SKM-1 (cell line): Measurements from ENCODE around the gene PLEKHA7.

Experiments used
- DNase-seq: peaks from one replicate; lab custom pipeline; 2025; ENCODE audit not compliant: unreplicated experiment; lab: John Stamatoyannopoulos, UW

Gene PLEKHA7

GRCh38 chr11:16791191-16791961, 222.8 kb downstream of the PLEKHA7 start:
- no peak for DNase-seq

- DNase-seq = peak; percentile 7
Observed at GRCh38 chr11:16790486-16791190, 223.6 kb downstream of the PLEKHA7 start.

- no peak for DNase-seq
Observed at GRCh38 chr11:16789560-16790485, 224.4 kb downstream of the PLEKHA7 start.

GRCh38 chr11:16789063-16789420, 225.2 kb downstream of the PLEKHA7 start:
- no peak for DNase-seq

- DNase-seq = peak; percentile 57
Observed at GRCh38 chr11:16788141-16789062, 225.8 kb downstream of the PLEKHA7 start.

GRCh38 chr11:16787035-16787742, 227.0 kb downstream of the PLEKHA7 start:
- DNase-seq = no peak

- DNase-seq = no peak
Observed at GRCh38 chr11:16786131-16786530, 228.1 kb downstream of the PLEKHA7 start.

GRCh38 chr11:16785520-16786128, 228.6 kb downstream of the PLEKHA7 start:
- peak; percentile 49 for DNase-seq

- no peak for DNase-seq
Observed at GRCh38 chr11:16784666-16785065, 229.5 kb downstream of the PLEKHA7 start.

- DNase-seq = no peak
Observed at GRCh38 chr11:16784097-16784496, 230.1 kb downstream of the PLEKHA7 start.

- no peak for DNase-seq
Observed at GRCh38 chr11:16783321-16783801, 230.9 kb downstream of the PLEKHA7 start.

- DNase-seq = no peak
Observed at GRCh38 chr11:16781936-16782919, 232.0 kb downstream of the PLEKHA7 start.

GRCh38 chr11:16780698-16781550, 233.3 kb downstream of the PLEKHA7 start:
- DNase-seq = no peak

GRCh38 chr11:16780146-16780545, 234.1 kb downstream of the PLEKHA7 start:
- DNase-seq = no peak

GRCh38 chr11:16779436-16779835, 234.8 kb downstream of the PLEKHA7 start:
- DNase-seq = peak; percentile 29

GRCh38 chr11:16778876-16779275, 235.3 kb downstream of the PLEKHA7 start:
- DNase-seq = no peak

- no peak for DNase-seq
Observed at GRCh38 chr11:16778286-16778685, 235.9 kb downstream of the PLEKHA7 start.
